ENCODE results near the gene C11orf24. TPM values are rescaled to one million over a fixed set of nuclear protein-coding genes. Genes with fewer than 3 reads are reported as not detected.

C11orf24 gene
- total and polyA plus RNA-seq, 10 of the 15 experiments (the other 5 are each of a cell fraction or from before 2014, with no cell fraction given): 4.3 to 104 (median 41.4) TPM

DNA sequence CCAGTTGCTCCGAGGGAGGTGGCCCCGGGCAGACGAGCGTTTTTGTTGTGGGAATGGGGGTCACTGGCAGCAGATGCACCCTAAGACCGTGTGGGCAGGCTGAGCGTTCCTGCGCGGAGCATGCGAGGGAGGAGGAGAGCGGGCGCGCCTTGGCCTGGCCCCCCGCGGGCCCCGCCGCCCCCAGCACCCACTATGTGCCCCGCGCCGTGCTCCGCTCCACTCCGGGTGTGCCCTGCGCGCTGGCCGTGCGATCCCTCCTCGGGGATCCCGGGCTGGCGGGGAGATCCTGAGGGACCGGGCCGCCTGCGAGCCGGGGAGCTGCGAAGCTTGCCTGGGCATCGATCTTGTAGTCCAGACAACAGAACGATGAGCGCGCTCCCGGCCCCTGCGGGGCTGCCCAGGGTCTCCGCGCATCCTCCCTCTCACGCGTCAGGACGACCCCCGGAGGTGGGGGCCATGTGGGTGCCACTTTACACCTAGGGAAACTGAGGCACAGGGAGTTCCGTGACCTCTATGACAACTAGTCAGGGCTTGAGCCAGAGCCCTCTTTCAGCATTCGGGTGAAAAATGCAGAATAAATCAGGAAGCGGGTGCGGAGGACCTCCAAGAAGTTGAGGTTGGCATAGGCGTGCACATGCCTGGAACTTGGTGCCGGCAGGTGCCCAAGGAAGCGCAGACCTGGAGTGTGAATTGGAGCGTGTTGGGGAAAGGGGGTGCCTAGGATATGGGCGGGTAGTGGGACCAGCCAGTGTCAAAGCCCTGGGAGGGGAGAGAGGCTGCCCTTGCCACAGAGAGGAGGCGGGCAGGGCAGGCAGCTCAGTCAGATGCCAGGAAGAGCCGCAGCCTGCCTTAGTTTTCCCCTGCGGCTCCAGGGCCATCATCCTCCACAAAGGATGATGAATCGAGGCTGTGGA lies 57.3 kb downstream of the C11orf24 start:
- ATAC-seq (peak; percentile 36; the same call in 2 of the 3 replicates), DNase-seq (ENCODE audit: low read depth, low spot score) (no peak), FAIRE-seq (no peak)
- no peaks in the 10 kb centered on the region for H3K9me3 ChIP-seq (replicated peaks; ENCODE audit: control insufficient read depth, insufficient read depth, low read length)
- BruUV-seq (replicated peaks): no TSS peak
- H3K4me3 ChIP-seq: peak overlapping the region; percentile 93
- intact Hi-C loops (cut with micrococcal nuclease; ENCODE audit: unreplicated experiment): no loop called here
- ChIA-PET POLR2A (no interaction called here), CTCF (no interaction called here), SMC1A (ENCODE audit: uncharacterized antibody, unreplicated experiment) (interaction anchor here (0.6 kb wide), 1 partner anchor 98 kb away, joined by 3 read pairs; no protein-coding TSS in a partner anchor), RAD21 (ENCODE audit: unreplicated experiment) (no interaction called here)
- peak overlapping the region; percentile 91; the same call in 1 of the 2 replicates for H3K27ac ChIP-seq (ENCODE audit: control insufficient read depth, insufficient read depth)
- TF ChIP-seq SPI1 (IDR thresholded peaks at IDR 0.05; ENCODE audit: borderline replicate concordance, insufficient read depth, low read depth, low read length) (no peak), LARP7 (IDR thresholded peaks at IDR 0.05) (no peak), STAT3 (IDR thresholded peaks at IDR 0.05; ENCODE audit: low read depth, low read length) (no peak), NR2F1 (conservative IDR thresholded peaks at IDR 0.05) (no peak), ZBTB33 (IDR thresholded peaks at IDR 0.05) (no peak), SP1 (IDR thresholded peaks at IDR 0.05; ENCODE audit: low read depth, low read length) (no peak), WRNIP1 (IDR thresholded peaks at IDR 0.05; ENCODE audit: borderline replicate concordance, low read depth, low read length) (no peak), RBBP5 (conservative IDR thresholded peaks at IDR 0.05) (no peak), CHD2 (IDR thresholded peaks at IDR 0.05; ENCODE audit: borderline replicate concordance, low read depth, low read length) (no peak), E2F4 (IDR thresholded peaks at IDR 0.05; ENCODE audit: low read depth, low read length) (no peak), SMC3 (IDR thresholded peaks at IDR 0.05; ENCODE audit: borderline replicate concordance, low read length) (no peak), JUNB (IDR thresholded peaks at IDR 0.05) (no peak), KAT2A (conservative IDR thresholded peaks at IDR 0.05; ENCODE audit: control insufficient read depth, low read depth, low read length) (no peak), CBX3 (IDR thresholded peaks at IDR 0.05; ENCODE audit: borderline replicate concordance, low read depth) (no peak), FOXM1 (IDR thresholded peaks at IDR 0.05; ENCODE audit: low read depth, low read length) (no peak), FOS (IDR thresholded peaks at IDR 0.05; ENCODE audit: borderline replicate concordance, extremely low read depth, insufficient read length) (no peak)
- TF ChIP-seq, protein P1, sequence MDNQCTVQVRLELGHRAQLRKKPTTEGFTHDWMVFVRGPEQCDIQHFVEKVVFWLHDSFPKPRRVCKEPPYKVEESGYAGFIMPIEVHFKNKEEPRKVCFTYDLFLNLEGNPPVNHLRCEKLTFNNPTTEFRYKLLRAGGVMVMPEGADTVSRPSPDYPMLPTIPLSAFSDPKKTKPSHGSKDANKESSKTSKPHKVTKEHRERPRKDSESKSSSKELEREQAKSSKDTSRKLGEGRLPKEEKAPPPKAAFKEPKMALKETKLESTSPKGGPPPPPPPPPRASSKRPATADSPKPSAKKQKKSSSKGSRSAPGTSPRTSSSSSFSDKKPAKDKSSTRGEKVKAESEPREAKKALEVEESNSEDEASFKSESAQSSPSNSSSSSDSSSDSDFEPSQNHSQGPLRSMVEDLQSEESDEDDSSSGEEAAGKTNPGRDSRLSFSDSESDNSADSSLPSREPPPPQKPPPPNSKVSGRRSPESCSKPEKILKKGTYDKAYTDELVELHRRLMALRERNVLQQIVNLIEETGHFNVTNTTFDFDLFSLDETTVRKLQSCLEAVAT (IDR thresholded peaks at IDR 0.05): no peak
- TF ChIP-seq, protein P2, sequence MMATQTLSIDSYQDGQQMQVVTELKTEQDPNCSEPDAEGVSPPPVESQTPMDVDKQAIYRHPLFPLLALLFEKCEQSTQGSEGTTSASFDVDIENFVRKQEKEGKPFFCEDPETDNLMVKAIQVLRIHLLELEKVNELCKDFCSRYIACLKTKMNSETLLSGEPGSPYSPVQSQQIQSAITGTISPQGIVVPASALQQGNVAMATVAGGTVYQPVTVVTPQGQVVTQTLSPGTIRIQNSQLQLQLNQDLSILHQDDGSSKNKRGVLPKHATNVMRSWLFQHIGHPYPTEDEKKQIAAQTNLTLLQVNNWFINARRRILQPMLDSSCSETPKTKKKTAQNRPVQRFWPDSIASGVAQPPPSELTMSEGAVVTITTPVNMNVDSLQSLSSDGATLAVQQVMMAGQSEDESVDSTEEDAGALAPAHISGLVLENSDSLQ (IDR thresholded peaks at IDR 0.05): no peak
- H4K20me1 ChIP-seq (ENCODE audit: control insufficient read depth, insufficient read depth): peaks cover 6% of the 10 kb centered on the region
- peak overlapping the region; percentile 77 for H3K9ac ChIP-seq (ENCODE audit: control insufficient read depth, insufficient read depth, low read length)
- in situ Hi-C loops (cut with MboI): no loop called here
- peak overlapping the region; percentile 91 for H3K4me2 ChIP-seq (ENCODE audit: control insufficient read depth, insufficient read depth)
- H3K4me1 ChIP-seq (ENCODE audit: control insufficient read depth, insufficient read depth, low read length): peaks cover 8% of the 10 kb centered on the region
- WGBS (ENCODE audit: insufficient coverage, insufficient replicate concordance, low lambda C conversion rate, missing lambda C conversion rate): 19% methylated on average over 42 of the region's 58 CpGs
- no peaks in the 10 kb centered on the region for H3K27me3 ChIP-seq (replicated peaks in 1 of 2; ENCODE audit: control insufficient read depth in 2 of 2, insufficient read depth in 2 of 2, low read length in 1 of 2)
- no peaks in the 10 kb centered on the region for H3K36me3 ChIP-seq (ENCODE audit: control insufficient read depth in 2 of 2, insufficient read depth in 2 of 2, low read length in 1 of 2)
- peak overlapping the region; percentile 85 for H2AFZ ChIP-seq (ENCODE audit: control insufficient read depth, low read depth, low read length)
- peaks cover 22% of the 10 kb centered on the region for H3K79me2 ChIP-seq (ENCODE audit: control insufficient read depth, insufficient read depth, low read length)
